Measurements from ENCODE around the gene XKR8.
"Not testable (repeated sequence)": the region's sequence is repeated elsewhere in the genome, so short reads cannot be mapped to it uniquely, and the experiment has no call there.

XKR8 gene

DNA sequence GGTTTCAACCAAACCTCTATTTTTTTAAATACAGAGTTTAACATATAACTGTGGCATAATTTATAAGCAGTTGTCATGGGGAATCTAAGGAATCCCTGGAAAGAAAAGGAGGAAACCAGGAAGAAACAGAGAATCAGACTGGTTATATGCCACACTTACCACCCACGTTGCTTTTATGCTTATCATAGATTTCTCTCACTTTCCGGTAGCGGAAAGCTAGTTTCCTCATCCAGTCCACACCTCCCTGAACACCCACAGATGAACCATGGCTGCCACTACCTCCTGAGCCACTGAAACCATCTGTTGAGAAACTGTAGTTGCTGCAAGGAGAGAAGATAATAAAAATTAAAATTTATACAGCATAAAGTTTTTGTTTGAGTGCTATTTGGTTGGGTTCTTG lies 33.5 kb downstream of the XKR8 start:
- no peak for DNase-seq

DNA sequence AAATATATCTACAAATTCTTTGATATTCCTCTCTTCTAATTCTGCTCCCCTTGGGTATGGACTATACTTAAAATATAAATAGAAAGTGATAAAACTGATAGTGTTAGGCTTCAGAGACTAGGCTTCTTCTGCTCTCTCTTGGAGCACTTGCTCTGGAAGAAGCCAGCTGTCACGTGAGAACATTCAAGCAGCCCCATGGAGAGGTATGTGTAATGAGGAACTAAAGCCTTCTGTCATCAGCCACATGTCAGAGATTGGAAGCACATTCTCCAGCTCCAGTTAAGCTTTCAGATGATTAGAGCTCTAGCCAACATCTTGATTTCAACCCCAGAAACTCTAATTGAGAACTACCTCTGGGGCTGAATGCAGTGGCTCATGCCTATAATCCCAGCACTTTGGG lies 34.3 kb downstream of the XKR8 start:
- no peak for DNase-seq

DNA sequence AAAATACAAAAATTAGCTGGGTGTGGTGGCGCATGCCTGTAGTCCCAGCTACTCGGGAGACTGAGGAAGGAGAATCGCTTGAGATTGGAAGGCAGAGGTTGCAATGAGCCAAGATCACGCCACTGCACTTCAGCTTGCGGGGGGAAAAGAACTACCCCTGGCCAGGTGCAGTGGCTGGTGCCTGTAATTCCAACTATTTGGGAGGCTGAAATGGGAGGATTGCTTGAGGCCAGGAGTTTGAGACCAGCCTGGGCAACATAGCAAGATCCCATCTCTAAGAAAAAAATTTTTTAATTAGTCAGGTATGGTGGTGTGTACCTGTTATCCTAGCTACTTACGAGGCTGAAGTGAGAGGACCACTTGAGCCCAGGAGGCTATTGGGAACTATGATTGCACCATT lies 34.8 kb downstream of the XKR8 start:
- DNase-seq: not testable (repeated sequence)

DNA sequence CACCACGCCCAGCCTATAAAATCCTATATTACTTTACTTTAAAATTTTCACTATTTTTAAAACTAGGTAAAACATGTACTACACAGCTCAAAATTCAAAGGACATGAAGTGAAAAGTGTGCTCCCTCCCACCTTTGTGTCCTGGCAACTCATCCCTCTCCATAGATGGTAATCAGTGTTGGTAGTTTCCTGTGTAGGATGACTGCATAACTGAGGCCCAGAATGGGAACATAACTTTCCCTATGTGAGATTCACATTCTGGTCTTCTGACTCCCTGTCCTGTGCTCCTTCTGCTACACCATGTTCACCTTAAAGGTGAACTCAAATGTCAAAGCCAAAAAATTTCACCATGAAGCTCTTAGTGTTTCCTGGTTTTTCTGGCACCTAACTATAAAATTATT lies 39.3 kb downstream of the XKR8 start:
- no peak for DNase-seq

DNA sequence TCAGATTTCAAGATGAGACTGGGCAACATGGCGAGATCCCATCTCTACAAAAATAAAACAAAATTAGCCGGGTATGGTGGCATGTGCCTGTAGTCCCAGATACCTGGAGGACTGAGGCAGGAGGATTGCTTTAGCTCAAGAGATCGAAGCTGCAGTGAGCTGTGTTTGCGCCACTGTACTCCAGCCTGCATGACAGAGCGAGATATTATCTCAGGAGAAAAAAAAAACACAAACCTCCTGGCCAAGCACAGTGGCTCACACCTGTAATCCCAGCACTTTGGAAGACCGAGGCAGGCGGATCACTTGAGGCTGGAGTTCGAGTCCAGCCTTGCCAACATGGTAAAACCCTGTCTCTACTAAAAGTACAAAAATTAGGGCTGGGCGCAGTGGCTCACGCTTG lies 42.8 kb downstream of the XKR8 start:
- no peak for DNase-seq

DNA sequence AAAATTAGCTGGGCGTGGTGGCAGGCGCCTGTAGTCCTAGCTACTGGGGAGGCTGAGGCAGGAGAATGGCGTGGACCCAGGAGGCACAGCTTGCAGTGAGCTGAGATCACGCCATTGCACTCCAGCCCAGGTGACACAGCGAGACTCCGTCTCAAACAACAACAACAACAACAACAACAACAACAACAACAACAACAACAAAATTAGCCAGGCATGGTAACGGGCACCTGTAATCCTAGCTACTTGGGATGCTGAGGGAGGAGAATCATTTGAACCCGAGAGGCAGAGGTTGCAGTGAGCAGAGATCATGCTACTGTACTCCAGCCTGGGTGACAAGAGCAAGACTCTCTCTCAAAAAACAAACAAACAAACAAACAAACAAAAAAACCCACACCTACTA lies 43.3 kb downstream of the XKR8 start:
- DNase-seq: not testable (repeated sequence)

DNA sequence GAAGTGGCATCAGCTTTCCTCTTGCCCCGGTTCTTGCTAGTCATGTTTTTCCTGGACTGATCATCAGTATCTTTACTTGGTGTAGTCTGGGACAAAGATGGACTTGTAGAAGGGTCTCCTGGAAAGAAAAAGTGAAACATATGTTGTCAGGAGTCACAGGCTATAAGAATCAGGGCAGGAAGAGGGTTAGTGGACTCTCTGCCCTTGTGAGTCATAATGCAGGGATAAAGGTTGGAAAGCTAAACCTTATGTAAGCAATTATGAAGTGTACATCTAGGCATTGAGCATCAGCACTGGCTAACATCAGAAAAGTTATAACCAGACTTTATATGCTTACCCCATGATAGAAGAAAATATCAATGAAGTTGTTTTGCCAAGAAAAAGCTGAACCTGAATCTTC lies 51.2 kb downstream of the XKR8 start:
- no peak for DNase-seq
